Activated CD8-positive, alpha-beta memory T cell treated with anti-CD3 and anti-CD28 coated beads for 24 hours (primary cell): Measurements from ENCODE around the gene ATF7IP2.

ENCODE experiments used
- DNase-seq: peaks from one replicate; pipeline ENCODE4 v3.0.0-alpha.2; 2020

The ATF7IP2 gene

GRCh38 chr16:10517868-10518267, 132.0 kb downstream of the ATF7IP2 start:
- DNase-seq, result no peak

GRCh38 chr16:10518479-10519041, 132.7 kb downstream of the ATF7IP2 start:
- DNase-seq, result no peak

- DNase-seq, result no peak
These were observed 133.4 kb downstream of the ATF7IP2 start for GRCh38 chr16:10519297-10519696.

- no peak for DNase-seq
These were observed 134.3 kb downstream of the ATF7IP2 start for GRCh38 chr16:10519929-10520868.

GRCh38 chr16:10520869-10521578, 135.2 kb downstream of the ATF7IP2 start:
- no peak for DNase-seq

GRCh38 chr16:10521681-10522274, 135.9 kb downstream of the ATF7IP2 start:
- peak; percentile 60 for DNase-seq

GRCh38 chr16:10522966-10523365, 137.1 kb downstream of the ATF7IP2 start:
- DNase-seq, result no peak

- DNase-seq, result no peak
These were observed 139.5 kb downstream of the ATF7IP2 start for GRCh38 chr16:10525214-10525825.

GRCh38 chr16:10526962-10527361, 141.1 kb downstream of the ATF7IP2 start:
- DNase-seq, result no peak

- DNase-seq, result no peak
These were observed 142.8 kb downstream of the ATF7IP2 start for GRCh38 chr16:10528635-10529034.

GRCh38 chr16:10529895-10530669, 144.2 kb downstream of the ATF7IP2 start:
- no peak for DNase-seq

GRCh38 chr16:10530685-10531084, 144.8 kb downstream of the ATF7IP2 start:
- no peak for DNase-seq

GRCh38 chr16:10531582-10531981, 145.7 kb downstream of the ATF7IP2 start:
- no peak for DNase-seq
